Ovary (tissue), 9 donors: Measurements from ENCODE around the gene DPM1. TPM values are rescaled to one million over a fixed set of nuclear protein-coding genes. Genes with fewer than 3 reads are reported as not detected.

Experiments
- DNase-seq, 5 donors: peaks; one replicate each; pipeline ENCODE4 v3.0.0-alpha.2; 2019 to 2020
- H3K27ac ChIP-seq, 2 donors: fragments of 200-600 bp; one replicate each; pipeline versions ENCODE4 v1.5.1 to v1.8.0; 2019 to 2022
- H3K27me3 ChIP-seq: fragments of 200-600 bp; one replicate; pipeline ENCODE4 v1.8.0; 2022
- H3K36me3 ChIP-seq: fragments of 200-600 bp; sonication (generic); one replicate; pipeline ENCODE4 v1.5.1; 2019
- H3K4me1 ChIP-seq: one replicate; pipeline ENCODE4 v1.8.1; 2013; ENCODE audit warnings: mild to moderate bottlenecking, moderate library complexity; ENCODE audit not compliant: insufficient read depth
- H3K4me3 ChIP-seq: fragments of 200-600 bp; sonication (generic); one replicate; pipeline ENCODE4 v1.5.1; 2017
- H3K9me3 ChIP-seq, 2 donors: fragments of 200-600 bp in 1 of 2; sonication (generic) in 1 of 2; one replicate each; pipeline versions ENCODE4 v1.5.1 to v1.8.1; 2013 to 2019; ENCODE audit warnings: mild to moderate bottlenecking in 1 of 2, moderate library complexity in 1 of 2
- CTCF ChIP-seq, 3 donors: fragments of 450-650 bp in 2 of 3; fragments of 200-600 bp in 1 of 3; IDR thresholded peaks; one replicate each; pipeline versions ENCODE4 v1.5.1 to v1.8.0; 2016 to 2022; ENCODE audit warnings: antibody characterized with exemption in 3 of 3, mild to moderate bottlenecking in 1 of 3
- EP300 ChIP-seq: sonication (generic); formaldehyde crosslinking; IDR thresholded peaks from one replicate; pipeline ENCODE4 v1.6.1; 2017; ENCODE audit warnings: antibody characterized with exemption
- POLR2A ChIP-seq: fragments of 450-650 bp; IDR thresholded peaks from one replicate; pipeline ENCODE4 v1.6.1; 2017; ENCODE audit warnings: antibody characterized with exemption, mild to moderate bottlenecking, moderate library complexity
- WGBS, 3 donors: extraction: QIAGEN DNeasy Blood & Tissue Kit in 1 of 3; methylation state at CpG; one replicate each; pipeline versions ENCODE4 v1.1.5 to v1.1.7; 2013 to 2017; 5-methylcytosine and 5-hydroxymethylcytosine counted together
- intact Hi-C, 4 donors: fragments of 100-400 bp; cut with DNase I; formaldehyde crosslinking; loops; one replicate each; pipeline versions ENCODE4 v1.11.0 to v1.15.1; 2022 to 2023
- polyA plus RNA-seq, 2 donors: library from polyadenylated mRNA; stranded (reverse); fragments of 200-250 nt in 1 of 2; fragments of 350-450 nt in 1 of 2; fragmentation: Illumina TruSeq in 1 of 2; extraction: RNeasy Lipid Tissue Mini Kit (QIAGEN cat#74804) in 1 of 2; gene quantifications; one replicate each; pipeline ENCODE4 v1.2.3, GENCODE V29; 2013 to 2014
- total RNA-seq, 7 donors: library from RNA; depleted of rRNA in 2 of 7; stranded (reverse); fragments of >200 nt in 2 of 7; fragmentation: NEBNext Ultra II Directional in 3 of 7; extraction: Animal tissue kit (Norgen Biotek cat#: 25700) in 3 of 7; gene quantifications; one replicate each; pipeline versions ENCODE4 v1.1.0 to v1.2.4, GENCODE V29; 2016 to 2023
- donor health status: DM: no; HTN: no; CAD: no; lungs with moderate emphysema.
- donor health status: DM: no; HTN: no; CAD: no.
- donor health status: Bipolar disorder and iron deficiency.
- donor health status: DM: yes; HTN: yes; CAD: no.
- donor health status: DM: no; HTN: no; CAD: no.
- donor health status: DM: yes; HTN: yes; CAD: no.

The DPM1 gene
- total and polyA plus RNA-seq, 9 donors, result 31.1 to 53.8 (median 38.1) TPM

DNA sequence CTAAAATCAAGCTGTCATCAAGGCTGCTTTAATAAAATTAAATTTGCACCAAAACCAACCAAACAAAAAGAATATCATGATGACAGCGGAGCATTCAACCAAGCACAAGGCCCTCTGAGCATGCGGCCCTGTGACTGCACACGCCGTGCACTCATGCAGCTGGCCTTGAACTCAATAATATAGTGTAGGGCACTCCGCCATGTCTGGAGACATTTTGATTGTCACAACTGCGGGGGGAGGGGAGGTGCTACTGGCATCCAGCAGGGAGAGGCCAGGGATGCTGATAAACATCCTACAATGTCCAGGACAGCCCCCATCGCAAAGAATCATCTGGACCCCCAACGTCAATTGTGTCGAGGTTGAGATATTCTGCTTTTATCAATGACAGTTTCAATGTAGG is 10.0 kb upstream of the DPM1 start:
- 65 to 75% (median 70%) methylated on average over 9 of the region's 9 CpGs for WGBS, 3 donors
- Histone ChIP-seq H3K27ac (no peak overlapping the region), H3K27me3 (no peaks in the 10 kb centered on the region), H3K9me3 (no peaks in the 10 kb centered on the region), H3K4me1 (no peaks in the 10 kb centered on the region), H3K36me3 (no peaks in the 10 kb centered on the region), H3K4me3 (no peak overlapping the region)
- intact Hi-C loops, result no loop called here
- no peak for TF ChIP-seq EP300
- no peak for TF ChIP-seq POLR2A
- TF ChIP-seq CTCF (IDR thresholded peaks at IDR 0.05), result no peak
- no peak for DNase-seq

DNA sequence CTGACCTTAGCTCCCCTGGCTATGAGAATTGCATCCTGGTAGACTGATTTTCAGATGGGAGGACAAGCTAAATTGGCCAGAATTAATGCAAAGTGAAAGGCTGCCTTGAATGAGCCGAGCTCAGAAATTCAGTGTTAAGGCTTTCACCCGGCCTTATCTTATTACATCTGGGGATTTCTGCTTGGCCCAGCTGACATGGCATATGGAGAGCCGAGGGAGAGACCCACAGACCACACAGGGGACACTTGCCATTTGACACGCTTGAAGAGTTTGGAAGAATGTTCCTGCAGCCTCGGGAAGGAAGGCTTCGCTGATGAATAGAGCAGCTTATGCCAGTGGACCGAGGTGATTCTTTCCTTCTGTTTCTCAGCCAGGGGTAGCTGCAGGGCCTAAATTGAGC is 9.3 kb upstream of the DPM1 start:
- Histone ChIP-seq H3K4me1 (no peaks in the 10 kb centered on the region), H3K4me3 (no peak overlapping the region), H3K27ac (no peak overlapping the region), H3K27me3 (no peaks in the 10 kb centered on the region), H3K36me3 (no peaks in the 10 kb centered on the region), H3K9me3 (no peaks in the 10 kb centered on the region)
- DNase-seq, result no peak
- no peak for TF ChIP-seq POLR2A
- no peak for TF ChIP-seq CTCF (IDR thresholded peaks at IDR 0.05)
- TF ChIP-seq EP300, result no peak
- intact Hi-C loops, result no loop called here
- WGBS, 3 donors, result 31 to 35% (median 31%) methylated on average over 7 of the region's 7 CpGs

GRCh38 chr20:50959543-50960126 is 1.3 kb upstream of the DPM1 start:
- TF ChIP-seq POLR2A (no peak), CTCF (IDR thresholded peaks at IDR 0.05) (no peak), EP300 (no peak)
- Histone ChIP-seq H3K9me3 (no peaks in the 10 kb centered on the region), H3K4me1 (peaks cover 15% of the 10 kb centered on the region), H3K4me3 (peak overlapping the region; percentile 85), H3K27ac (no peak overlapping the region), H3K36me3 (no peaks in the 10 kb centered on the region), H3K27me3 (no peaks in the 10 kb centered on the region)
- intact Hi-C loops, result no loop called here
- 53 to 64% (median 60%) methylated on average over 25 of the region's 25 CpGs for WGBS, 3 donors
- no peak for DNase-seq

DNA sequence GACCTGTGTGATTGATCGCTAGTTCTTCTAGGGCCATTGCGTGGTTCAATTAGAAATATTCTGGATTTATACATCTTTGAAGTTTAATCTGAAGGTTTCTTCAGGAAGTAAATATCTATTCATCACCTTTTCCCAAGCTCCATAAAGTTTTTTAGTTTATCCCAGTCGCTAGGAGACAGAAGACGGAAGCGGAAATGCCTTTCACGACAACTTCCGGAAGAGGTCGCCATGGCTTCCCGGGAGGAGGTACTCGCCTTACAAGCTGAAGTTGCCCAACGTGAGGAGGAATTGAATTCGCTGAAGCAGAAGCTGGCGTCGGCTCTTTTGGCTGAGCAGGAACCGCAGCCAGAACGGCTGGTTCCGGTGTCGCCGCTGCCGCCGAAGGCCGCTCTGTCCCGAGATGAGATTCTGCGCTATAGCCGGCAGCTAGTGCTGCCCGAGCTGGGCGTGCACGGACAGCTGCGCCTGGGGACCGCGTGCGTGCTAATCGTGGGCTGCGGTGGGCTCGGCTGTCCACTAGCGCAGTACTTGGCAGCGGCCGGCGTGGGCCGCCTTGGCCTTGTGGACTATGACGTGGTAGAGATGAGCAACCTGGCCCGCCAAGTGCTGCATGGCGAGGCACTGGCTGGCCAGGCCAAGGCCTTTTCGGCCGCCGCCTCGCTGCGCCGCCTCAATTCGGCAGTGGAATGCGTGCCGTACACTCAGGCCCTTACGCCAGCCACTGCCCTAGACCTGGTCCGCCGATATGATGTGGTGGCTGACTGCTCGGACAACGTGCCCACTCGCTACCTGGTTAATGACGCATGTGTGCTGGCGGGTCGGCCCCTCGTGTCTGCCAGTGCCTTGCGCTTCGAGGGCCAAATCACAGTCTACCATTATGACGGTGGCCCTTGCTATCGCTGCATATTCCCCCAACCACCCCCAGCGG is 547 bp upstream of the DPM1 start, which contains the start of gene MOCS3:
TSS of gene MOCS3 (plus strand) at position 204 of the 928 bp plus-strand sequence. CDS start at position 229, 25 bp downstream.
- no peak for TF ChIP-seq CTCF (IDR thresholded peaks at IDR 0.05)
- peak; percentile 40 for TF ChIP-seq EP300
- no peak for TF ChIP-seq POLR2A
- H3K36me3 ChIP-seq, result no peaks in the 10 kb centered on the region
- intact Hi-C loops, result no loop called here
- peak; percentile 78 to 83 (median 81) for DNase-seq
- 1 to 2% (median 1%) methylated on average over 45 to 67 of the region's 67 CpGs for WGBS, 3 donors
- peaks cover 15% of the 10 kb centered on the region for H3K4me1 ChIP-seq
- peak within 1 kb of the TSS; percentile 85 for H3K4me3 ChIP-seq
- H3K9me3 ChIP-seq, result no peaks in the 10 kb centered on the region
- peak within 1 kb of the TSS; percentile 84 to 86 for H3K27ac ChIP-seq
- H3K27me3 ChIP-seq, result no peaks in the 10 kb centered on the region
